ENCODE results near the gene TRAF7. TPM values are rescaled to one million over a fixed set of nuclear protein-coding genes. Genes with fewer than 3 reads are reported as not detected.

TRAF7 gene
- total RNA-seq, 1 experiment from 2014 or later: 118 TPM

DNA sequence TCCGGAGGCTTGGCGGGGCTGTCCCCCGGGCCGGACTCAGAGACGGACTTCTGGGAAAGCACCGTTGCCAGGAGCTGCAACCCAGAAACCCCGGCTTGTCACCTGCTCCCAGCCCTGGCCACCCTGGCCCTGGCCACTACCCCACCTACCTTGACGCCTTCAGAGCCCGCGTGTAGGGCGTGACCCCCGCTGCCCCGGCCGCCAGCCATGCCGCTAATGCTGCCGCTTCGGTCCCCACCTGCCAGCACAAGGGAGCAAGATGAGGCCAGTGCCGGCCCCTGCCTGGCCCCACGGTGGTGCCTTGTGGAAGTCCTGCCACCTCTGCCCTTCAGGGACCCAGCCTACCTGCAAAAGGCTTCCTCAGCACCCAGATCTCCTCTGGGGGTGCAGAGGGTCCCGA, 29.4 kb downstream of the TRAF7 start:
- Mint-ChIP-seq H3K36me3 (ENCODE audit: insufficient read depth, unreplicated experiment) (peaks cover 40% of the 10 kb centered on the region), H3K4me1 (ENCODE audit: low read depth, unreplicated experiment) (peaks cover 14% of the 10 kb centered on the region), H3K4me3 (ENCODE audit: low read depth, unreplicated experiment) (peak overlapping the region; percentile 27), H3K27me3 (ENCODE audit: unreplicated experiment) (peaks cover 31% of the 10 kb centered on the region), H3K9me3 (ENCODE audit: low read depth, unreplicated experiment) (no peaks in the 10 kb centered on the region), H3K27ac (ENCODE audit: unreplicated experiment) (no peak overlapping the region)
- CTCF ChIA-PET: interaction anchor here (0.7 to 1.6 kb wide), 2 partner anchors 9 to 274 kb away, joined by 3 to 4 read pairs; no protein-coding TSS in a partner anchor
- TF ChIP-seq, protein P1, sequence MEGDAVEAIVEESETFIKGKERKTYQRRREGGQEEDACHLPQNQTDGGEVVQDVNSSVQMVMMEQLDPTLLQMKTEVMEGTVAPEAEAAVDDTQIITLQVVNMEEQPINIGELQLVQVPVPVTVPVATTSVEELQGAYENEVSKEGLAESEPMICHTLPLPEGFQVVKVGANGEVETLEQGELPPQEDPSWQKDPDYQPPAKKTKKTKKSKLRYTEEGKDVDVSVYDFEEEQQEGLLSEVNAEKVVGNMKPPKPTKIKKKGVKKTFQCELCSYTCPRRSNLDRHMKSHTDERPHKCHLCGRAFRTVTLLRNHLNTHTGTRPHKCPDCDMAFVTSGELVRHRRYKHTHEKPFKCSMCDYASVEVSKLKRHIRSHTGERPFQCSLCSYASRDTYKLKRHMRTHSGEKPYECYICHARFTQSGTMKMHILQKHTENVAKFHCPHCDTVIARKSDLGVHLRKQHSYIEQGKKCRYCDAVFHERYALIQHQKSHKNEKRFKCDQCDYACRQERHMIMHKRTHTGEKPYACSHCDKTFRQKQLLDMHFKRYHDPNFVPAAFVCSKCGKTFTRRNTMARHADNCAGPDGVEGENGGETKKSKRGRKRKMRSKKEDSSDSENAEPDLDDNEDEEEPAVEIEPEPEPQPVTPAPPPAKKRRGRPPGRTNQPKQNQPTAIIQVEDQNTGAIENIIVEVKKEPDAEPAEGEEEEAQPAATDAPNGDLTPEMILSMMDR (IDR thresholded peaks at IDR 0.05; ENCODE audit: unreplicated experiment): no peak
- DNase-seq: no peak
- intact Hi-C loops (cut with micrococcal nuclease; ENCODE audit: unreplicated experiment): no loop called here
- no TSS peak for BruUV-seq (replicated peaks)

DNA sequence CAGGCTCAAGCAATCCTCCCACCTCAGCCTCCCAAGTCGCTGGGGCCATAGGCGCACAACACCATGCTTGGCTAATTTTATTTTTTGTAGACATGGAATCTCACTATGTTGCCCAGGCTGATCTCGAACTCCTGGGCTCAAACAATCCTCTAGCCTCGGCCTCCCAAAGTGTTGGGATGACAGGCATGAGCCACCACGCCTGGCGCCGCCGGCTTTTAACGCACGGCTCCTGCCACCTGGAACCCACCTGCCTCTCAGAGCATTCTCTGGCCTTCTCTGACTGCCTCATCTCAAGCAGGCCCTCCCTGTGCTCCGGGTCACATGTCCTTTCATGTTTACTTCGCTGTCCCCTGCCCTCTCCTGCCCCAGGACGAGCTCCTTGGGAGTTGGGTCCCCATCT, 30.5 kb downstream of the TRAF7 start:
- Mint-ChIP-seq H3K4me3 (ENCODE audit: low read depth, unreplicated experiment) (peak overlapping the region; percentile 12), H3K27me3 (ENCODE audit: unreplicated experiment) (peaks cover 31% of the 10 kb centered on the region), H3K36me3 (ENCODE audit: insufficient read depth, unreplicated experiment) (peaks cover 40% of the 10 kb centered on the region), H3K4me1 (ENCODE audit: low read depth, unreplicated experiment) (peaks cover 14% of the 10 kb centered on the region), H3K9me3 (ENCODE audit: low read depth, unreplicated experiment) (no peaks in the 10 kb centered on the region), H3K27ac (ENCODE audit: unreplicated experiment) (peak overlapping the region; percentile 34)
- BruUV-seq (replicated peaks): no TSS peak
- DNase-seq: no peak
- intact Hi-C loops (cut with micrococcal nuclease; ENCODE audit: unreplicated experiment): no loop called here
- TF ChIP-seq, protein P1 (IDR thresholded peaks at IDR 0.05; ENCODE audit: unreplicated experiment): no peak
- CTCF ChIA-PET: no interaction called here

DNA sequence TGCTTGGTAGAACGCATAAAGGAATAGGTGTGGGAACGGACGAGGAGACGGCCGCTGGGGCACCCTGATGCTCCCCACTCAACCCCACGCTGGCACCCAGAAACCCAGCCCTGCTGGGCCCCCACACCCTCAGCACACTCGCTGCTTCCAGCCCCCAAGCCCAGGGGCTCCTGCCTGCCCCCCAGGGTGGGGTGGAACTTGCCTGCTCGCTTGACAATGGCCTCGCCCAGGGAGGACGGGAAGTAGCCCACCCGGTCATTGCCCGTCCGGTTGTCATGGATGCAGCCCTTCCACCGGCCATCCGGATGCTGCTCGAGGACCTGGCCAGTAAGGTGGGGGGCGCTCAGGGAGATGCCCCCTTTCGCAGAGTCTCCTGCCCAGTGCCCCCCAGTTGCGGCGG, 30.9 kb downstream of the TRAF7 start:
- no TSS peak for BruUV-seq (replicated peaks)
- H3K9me3 Mint-ChIP-seq (ENCODE audit: low read depth, unreplicated experiment): no peaks in the 10 kb centered on the region

DNA sequence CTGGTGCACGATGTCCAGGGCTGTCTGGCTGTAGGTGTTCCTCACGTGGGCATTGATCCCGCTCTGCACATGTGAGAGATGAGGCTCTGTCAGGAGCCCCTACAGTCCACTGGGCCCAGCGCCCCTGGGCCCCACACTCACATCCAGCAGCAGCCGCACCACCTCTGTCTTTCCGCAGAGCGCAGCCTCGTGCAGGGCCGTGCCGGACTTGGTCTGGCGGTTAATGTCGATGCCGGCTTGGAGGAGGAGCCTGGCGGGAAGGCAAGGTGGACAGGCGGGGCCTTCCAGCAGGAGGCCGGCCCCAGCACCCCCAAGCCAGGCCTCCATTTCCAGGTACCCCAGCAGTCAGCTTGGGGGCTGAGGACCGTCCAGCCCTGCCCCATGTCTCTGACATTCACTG, 31.6 kb downstream of the TRAF7 start:
- DNase-seq: no peak
- Mint-ChIP-seq H3K36me3 (ENCODE audit: insufficient read depth, unreplicated experiment) (peaks cover 32% of the 10 kb centered on the region), H3K27ac (ENCODE audit: unreplicated experiment) (no peak overlapping the region), H3K9me3 (ENCODE audit: low read depth, unreplicated experiment) (no peaks in the 10 kb centered on the region), H3K27me3 (ENCODE audit: unreplicated experiment) (peaks cover 40% of the 10 kb centered on the region), H3K4me3 (ENCODE audit: low read depth, unreplicated experiment) (no peak overlapping the region), H3K4me1 (ENCODE audit: low read depth, unreplicated experiment) (peaks cover 14% of the 10 kb centered on the region)
- intact Hi-C loops (cut with micrococcal nuclease; ENCODE audit: unreplicated experiment): no loop called here
- BruUV-seq (replicated peaks): no TSS peak
- TF ChIP-seq, protein P1 (IDR thresholded peaks at IDR 0.05; ENCODE audit: unreplicated experiment): no peak
- CTCF ChIA-PET: no interaction called here

More for the DNA sequence above, 30.9 kb downstream of the TRAF7 start:
- Mint-ChIP-seq H3K36me3 (ENCODE audit: insufficient read depth, unreplicated experiment) (peaks cover 40% of the 10 kb centered on the region), H3K27me3 (ENCODE audit: unreplicated experiment) (peaks cover 33% of the 10 kb centered on the region), H3K27ac (ENCODE audit: unreplicated experiment) (peak overlapping the region; percentile 34), H3K4me3 (ENCODE audit: low read depth, unreplicated experiment) (peak overlapping the region; percentile 12), H3K4me1 (ENCODE audit: low read depth, unreplicated experiment) (peaks cover 14% of the 10 kb centered on the region)
- TF ChIP-seq, protein P1 (IDR thresholded peaks at IDR 0.05; ENCODE audit: unreplicated experiment): no peak
- DNase-seq: no peak
- intact Hi-C loops (cut with micrococcal nuclease; ENCODE audit: unreplicated experiment): no loop called here
- CTCF ChIA-PET: no interaction called here

Data from Calu3 (cell line).